ENCODE results near the gene COL17A1. TPM values are rescaled to one million over a fixed set of nuclear protein-coding genes. Genes with fewer than 3 reads are reported as not detected.

The COL17A1 gene
- total RNA-seq, 2 donors from 2014 or later: 19.1 to 47.6 TPM

DNA sequence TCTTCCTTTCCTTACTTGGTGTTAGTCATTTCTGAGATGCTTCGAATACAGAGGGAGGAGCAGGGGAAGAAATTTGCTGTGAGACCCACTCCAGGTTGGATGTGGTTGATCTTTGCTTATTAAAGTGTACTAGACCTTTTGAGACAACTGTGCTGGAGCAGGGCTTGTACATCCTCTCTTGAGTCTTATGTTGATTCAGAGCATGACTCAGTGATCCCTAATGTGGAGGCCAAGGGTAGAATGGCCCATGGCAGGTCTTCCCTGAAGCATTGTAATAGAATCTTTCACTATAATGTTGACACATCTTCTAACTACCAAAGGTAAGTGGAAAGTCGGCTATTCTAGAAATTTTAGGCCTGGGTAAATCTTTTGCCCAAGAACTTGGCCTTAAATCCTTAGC, 19.2 kb upstream of the COL17A1 start:
- H3K9me3 ChIP-seq: no peaks in the 10 kb centered on the region
- no peak overlapping the region for H3K27ac ChIP-seq
- TF ChIP-seq POLR2A (IDR thresholded peaks at IDR 0.05) (no peak), POLR2AphosphoS5 (IDR thresholded peaks at IDR 0.05) (no peak)
- TF ChIP-seq, protein P1, sequence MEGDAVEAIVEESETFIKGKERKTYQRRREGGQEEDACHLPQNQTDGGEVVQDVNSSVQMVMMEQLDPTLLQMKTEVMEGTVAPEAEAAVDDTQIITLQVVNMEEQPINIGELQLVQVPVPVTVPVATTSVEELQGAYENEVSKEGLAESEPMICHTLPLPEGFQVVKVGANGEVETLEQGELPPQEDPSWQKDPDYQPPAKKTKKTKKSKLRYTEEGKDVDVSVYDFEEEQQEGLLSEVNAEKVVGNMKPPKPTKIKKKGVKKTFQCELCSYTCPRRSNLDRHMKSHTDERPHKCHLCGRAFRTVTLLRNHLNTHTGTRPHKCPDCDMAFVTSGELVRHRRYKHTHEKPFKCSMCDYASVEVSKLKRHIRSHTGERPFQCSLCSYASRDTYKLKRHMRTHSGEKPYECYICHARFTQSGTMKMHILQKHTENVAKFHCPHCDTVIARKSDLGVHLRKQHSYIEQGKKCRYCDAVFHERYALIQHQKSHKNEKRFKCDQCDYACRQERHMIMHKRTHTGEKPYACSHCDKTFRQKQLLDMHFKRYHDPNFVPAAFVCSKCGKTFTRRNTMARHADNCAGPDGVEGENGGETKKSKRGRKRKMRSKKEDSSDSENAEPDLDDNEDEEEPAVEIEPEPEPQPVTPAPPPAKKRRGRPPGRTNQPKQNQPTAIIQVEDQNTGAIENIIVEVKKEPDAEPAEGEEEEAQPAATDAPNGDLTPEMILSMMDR (IDR thresholded peaks at IDR 0.05): no peak
- H3K36me3 ChIP-seq: no peaks in the 10 kb centered on the region
- intact Hi-C loops (cut with DNase I): no loop called here
- DNase-seq (ENCODE audit: low spot score): no peak
- no peaks in the 10 kb centered on the region for H3K4me1 ChIP-seq (replicated peaks)
- WGBS: 97% methylated on average over 2 of the region's 2 CpGs
- no peak overlapping the region for H3K4me3 ChIP-seq
- no peaks in the 10 kb centered on the region for H3K27me3 ChIP-seq (replicated peaks; ENCODE audit: insufficient read depth)

DNA sequence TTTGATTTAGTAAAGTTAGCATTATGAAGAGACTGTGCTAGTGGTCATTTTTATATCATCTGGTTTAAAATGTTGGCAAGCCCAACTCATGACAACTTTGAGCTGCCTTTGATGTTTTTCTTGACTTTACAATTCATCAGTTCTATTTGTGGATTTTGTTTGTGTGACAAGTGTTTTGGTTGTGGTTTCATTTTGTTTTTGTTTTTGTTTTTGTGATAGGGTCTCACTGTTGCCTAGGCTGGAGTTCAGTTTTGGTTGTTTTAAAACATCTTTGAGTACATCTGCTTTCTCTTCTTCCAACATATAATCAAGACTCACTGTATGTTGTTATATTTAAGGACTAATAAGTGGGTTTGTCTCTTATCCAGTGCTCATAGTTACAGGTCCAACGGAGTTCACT, 18.7 kb upstream of the COL17A1 start:
- H3K36me3 ChIP-seq: no peaks in the 10 kb centered on the region
- H3K4me1 ChIP-seq (replicated peaks): no peaks in the 10 kb centered on the region
- 0% methylated on average over 1 of the region's 1 CpG for WGBS
- H3K4me3 ChIP-seq: no peak overlapping the region
- H3K27ac ChIP-seq: no peak overlapping the region
- intact Hi-C loops (cut with DNase I): no loop called here
- no peak for DNase-seq (ENCODE audit: low spot score)
- no peaks in the 10 kb centered on the region for H3K27me3 ChIP-seq (replicated peaks; ENCODE audit: insufficient read depth)
- TF ChIP-seq, protein P1 (IDR thresholded peaks at IDR 0.05): no peak
- TF ChIP-seq POLR2AphosphoS5 (IDR thresholded peaks at IDR 0.05): no peak
- H3K9me3 ChIP-seq: no peaks in the 10 kb centered on the region

DNA sequence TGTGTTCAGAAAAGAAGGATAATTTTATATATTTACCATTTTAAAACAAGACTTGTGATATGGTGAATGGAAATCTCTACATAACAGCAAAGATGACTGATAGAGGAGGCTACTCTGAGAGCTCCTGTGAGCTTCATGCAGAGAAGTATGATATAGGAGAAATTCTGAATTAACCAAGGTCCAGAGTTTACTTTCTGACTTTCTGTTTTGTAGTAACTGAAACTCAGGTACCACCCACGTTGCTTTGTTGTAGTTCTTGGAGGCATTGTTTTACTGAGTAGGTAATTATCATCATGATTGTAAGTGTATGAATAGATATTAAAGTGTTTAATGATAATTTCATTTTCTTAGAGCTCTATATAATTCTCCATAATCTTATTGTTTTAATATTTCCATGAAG, 18.3 kb upstream of the COL17A1 start:
- H3K27ac ChIP-seq: no peak overlapping the region
- no peaks in the 10 kb centered on the region for H3K9me3 ChIP-seq
- intact Hi-C loops (cut with DNase I): no loop called here
- DNase-seq (ENCODE audit: low spot score): no peak
- no peaks in the 10 kb centered on the region for H3K4me1 ChIP-seq (replicated peaks)
- no peaks in the 10 kb centered on the region for H3K27me3 ChIP-seq (replicated peaks; ENCODE audit: insufficient read depth)
- no peak overlapping the region for H3K4me3 ChIP-seq
- H3K36me3 ChIP-seq: no peaks in the 10 kb centered on the region
- TF ChIP-seq POLR2AphosphoS5 (IDR thresholded peaks at IDR 0.05) (no peak), POLR2A (IDR thresholded peaks at IDR 0.05) (no peak)
- TF ChIP-seq, protein P1 (IDR thresholded peaks at IDR 0.05): no peak
- 63% methylated on average over 1 of the region's 1 CpG for WGBS

DNA sequence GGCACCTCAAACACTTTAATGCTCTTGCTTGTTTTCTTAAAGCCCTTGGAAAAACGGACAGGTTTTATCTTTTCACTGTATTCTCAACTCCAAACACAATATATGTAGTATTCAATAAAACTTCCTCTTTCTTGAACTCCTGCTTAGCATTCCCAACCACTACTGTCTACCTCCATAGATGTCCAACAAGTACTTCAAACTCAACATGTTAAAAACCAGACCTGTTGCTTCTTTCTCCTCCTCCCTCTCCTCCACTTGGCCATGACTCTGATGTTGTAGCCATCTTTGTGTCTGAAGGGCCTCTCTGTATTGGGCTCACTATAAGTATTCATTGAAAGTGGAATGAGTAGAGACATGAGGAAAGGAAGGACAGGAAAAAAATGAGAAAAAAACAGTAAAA, 16.2 kb upstream of the COL17A1 start:
- Histone ChIP-seq H3K9me3 (no peaks in the 10 kb centered on the region), H3K27me3 (replicated peaks; ENCODE audit: insufficient read depth) (no peaks in the 10 kb centered on the region), H3K4me3 (no peak overlapping the region), H3K27ac (no peak overlapping the region), H3K36me3 (no peaks in the 10 kb centered on the region), H3K4me1 (replicated peaks) (no peaks in the 10 kb centered on the region)
- no peak for DNase-seq (ENCODE audit: low spot score)
- intact Hi-C loops (cut with DNase I): no loop called here
- TF ChIP-seq POLR2A (IDR thresholded peaks at IDR 0.05) (no peak), POLR2AphosphoS5 (IDR thresholded peaks at IDR 0.05) (no peak)
- TF ChIP-seq, protein P1 (IDR thresholded peaks at IDR 0.05): no peak
- WGBS: 64% methylated on average over 1 of the region's 1 CpG

DNA sequence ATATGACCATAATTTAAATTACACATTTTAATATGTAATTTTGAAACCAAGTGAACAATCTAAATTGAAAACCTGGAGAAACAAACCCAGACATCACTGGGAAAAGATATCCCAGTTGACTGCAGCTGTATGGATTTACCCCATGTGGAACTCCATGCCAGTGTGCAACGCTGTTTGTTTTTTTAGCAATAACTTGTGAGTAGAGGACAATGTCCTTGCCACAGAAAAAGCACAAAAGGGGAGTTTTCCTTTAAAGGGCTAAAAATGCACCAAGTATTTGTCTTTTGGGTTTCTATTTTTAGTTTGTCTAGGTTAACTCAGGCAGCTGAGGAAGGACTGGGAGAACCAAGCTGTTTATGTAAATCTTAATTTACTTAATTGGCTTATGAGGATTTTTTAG, 15.1 kb upstream of the COL17A1 start:
- Histone ChIP-seq H3K4me3 (no peak overlapping the region), H3K27me3 (replicated peaks; ENCODE audit: insufficient read depth) (no peaks in the 10 kb centered on the region), H3K36me3 (no peaks in the 10 kb centered on the region), H3K9me3 (no peaks in the 10 kb centered on the region), H3K27ac (no peak overlapping the region), H3K4me1 (replicated peaks) (no peaks in the 10 kb centered on the region)
- intact Hi-C loops (cut with DNase I): no loop called here
- TF ChIP-seq POLR2A (IDR thresholded peaks at IDR 0.05) (no peak), POLR2AphosphoS5 (IDR thresholded peaks at IDR 0.05) (no peak)
- 0% methylated on average over 1 of the region's 1 CpG for WGBS
- no peak for DNase-seq (ENCODE audit: low spot score)
